K562 (cell line): ENCODE data around the gene PCK2. TPM values are rescaled to one million over a fixed set of nuclear protein-coding genes. Genes with fewer than 3 reads are reported as not detected.

Experiments
- ATAC-seq: fragments of 200-7000 bp; cut with Tn5 transposase; 3 replicates; pipeline ENCODE4 v1.9.1; 2020; ENCODE audit warnings: moderate library complexity
- BruUV-seq: library from RNA; stranded (reverse); fragments of 400-500 nt; replicated peaks from 2 replicates; lab custom pipeline; 2021; lab: Mats Ljungman, UMichigan
- CTCF ChIA-PET: fragments of 300-600 bp; formaldehyde crosslinking; extraction: SDS; loops from one replicate; lab custom pipeline; 2021; ENCODE audit warnings: low intra/inter-chr PET ratio; lab: Yijun Ruan, JAX
- POLR2A ChIA-PET: fragments of 300-600, 350-650 bp; sonication (Branson Sonifier 250); formaldehyde crosslinking; extraction: SDS; loops from one replicate; lab custom pipeline; 2021; ENCODE audit warnings: antibody characterized with exemption, inconsistent platforms; lab: Yijun Ruan, JAX
- DNase-seq, 4 experiments: peaks; one replicate each; pipeline versions ENCODE4 v3.0.0 to v3.0.0-alpha.2; 2011 to 2018; ENCODE audit warnings: low spot score in 3 of 4, mixed read lengths in 3 of 4; ENCODE audit errors: extremely low read depth in 1 of 4
- FAIRE-seq: peaks from 2 replicates; lab custom pipeline; 2011; peaks lifted over from hg19 to GRCh38; lab: Jason Lieb, UNC
- H2AFZ ChIP-seq: 2 replicates; pipeline ENCODE4 v1.6.0; 2011; ENCODE audit warnings: low read depth, low read length, control low read depth, inconsistent platforms
- H3K27ac ChIP-seq: fragments of 200-600 bp; 3 replicates; pipeline ENCODE4 v1.8.0; 2011; ENCODE audit warnings: low read depth, mild to moderate bottlenecking, control low read depth, inconsistent platforms, low read length, moderate library complexity, mixed read lengths; ENCODE audit errors: extremely low read depth
- H3K27me3 ChIP-seq, 2 experiments: fragments of 300-600 bp in 1 of 2; 2 replicates in 1 of 2; 3 replicates in 1 of 2; pipeline versions ENCODE4 v1.6.0 to v1.8.0; 2011; ENCODE audit warnings: inconsistent platforms in 2 of 2, low read length in 2 of 2, mild to moderate bottlenecking in 1 of 2, mixed read lengths in 1 of 2, moderate library complexity in 1 of 2; ENCODE audit not compliant: control insufficient read depth in 2 of 2, insufficient read depth in 2 of 2
- H3K36me3 ChIP-seq: fragments of 300-600 bp; 3 replicates; pipeline ENCODE4 v1.8.0; 2011; ENCODE audit warnings: mild to moderate bottlenecking, low read length, inconsistent platforms; ENCODE audit not compliant: control insufficient read depth, insufficient read depth
- H3K4me1 ChIP-seq, 2 experiments: fragments of 200-600 bp in 1 of 2; replicated peaks in 1 of 2; 2 replicates in 1 of 2; 3 replicates in 1 of 2; pipeline versions ENCODE4 v1.5.1 to v1.8.0; 2011; ENCODE audit warnings: inconsistent platforms in 2 of 2, low read length in 2 of 2, mild to moderate bottlenecking in 1 of 2, mixed read lengths in 1 of 2, moderate library complexity in 1 of 2; ENCODE audit not compliant: control insufficient read depth in 2 of 2, insufficient read depth in 2 of 2
- H3K4me2 ChIP-seq: 2 replicates; pipeline ENCODE4 v1.6.1; 2011; ENCODE audit warnings: low read length, control low read depth, inconsistent platforms, mixed read lengths; ENCODE audit not compliant: insufficient read depth
- H3K4me3 ChIP-seq: fragments of 200-600 bp; sonication (generic), shearing (Covaris generic); 2 replicates; pipeline ENCODE4 v1.5.1; 2016; ENCODE audit warnings: control low read depth, inconsistent platforms
- H3K79me2 ChIP-seq: fragments of 200-600 bp; 3 replicates; pipeline ENCODE4 v1.8.0; 2011; ENCODE audit warnings: low read length, inconsistent platforms; ENCODE audit not compliant: control insufficient read depth, insufficient read depth
- H3K9ac ChIP-seq, 2 experiments: 2 replicates each; pipeline versions ENCODE4 v1.6.0 to v1.6.1; 2011; ENCODE audit warnings: low read depth in 2 of 2, low read length in 2 of 2, control low read depth in 1 of 2, inconsistent platforms in 1 of 2, mild to moderate bottlenecking in 1 of 2, mixed read lengths in 1 of 2; ENCODE audit not compliant: insufficient read depth in 1 of 2
- H3K9me1 ChIP-seq: one replicate; pipeline ENCODE4 v1.6.0; 2011; ENCODE audit warnings: inconsistent platforms, mild to moderate bottlenecking, low read length, moderate library complexity; ENCODE audit not compliant: control insufficient read depth, insufficient read depth
- H3K9me3 ChIP-seq: replicated peaks from 2 replicates; pipeline ENCODE4 v1.5.1; 2011; ENCODE audit warnings: low read depth, low read length, inconsistent platforms; ENCODE audit not compliant: control insufficient read depth, insufficient read depth
- H4K20me1 ChIP-seq: replicated peaks from 2 replicates; pipeline ENCODE4 v1.6.1; 2011; ENCODE audit warnings: low read length, inconsistent platforms, mixed read lengths; ENCODE audit not compliant: control insufficient read depth, insufficient read depth
- MED1 ChIP-seq: sonication (generic); formaldehyde crosslinking; IDR thresholded peaks from 2 replicates; pipeline ENCODE4 v1.8.1; 2023; ENCODE audit warnings: missing genetic modification reagents, borderline replicate concordance
- TAF9B ChIP-seq: fragments of 450-650 bp; IDR thresholded peaks from 2 replicates; pipeline ENCODE4 v1.6.1; 2018; ENCODE audit warnings: mild to moderate bottlenecking; ENCODE audit not compliant: partially characterized antibody
- WGBS: fragments of 100-300 bp; shearing (Covaris generic); methylation state at CpG from one replicate; pipeline ENCODE4 v1.1.6; 2016; ENCODE audit warnings: low coverage, mixed read lengths; ENCODE audit not compliant: insufficient coverage; ENCODE audit errors: missing lambda C conversion rate; 5-methylcytosine and 5-hydroxymethylcytosine counted together
- in situ Hi-C: fragments of 300-500 bp; cut with MboI; formaldehyde crosslinking; loops from 4 replicates; pipeline ENCODE4 v1.15.0; 2018; ENCODE audit warnings: inconsistent platforms, mixed read lengths
- intact Hi-C: fragments of 100-400 bp; cut with micrococcal nuclease; formaldehyde crosslinking; loops from 2 replicates; pipeline ENCODE4 v1.14.2; 2022
- polyA plus RNA-seq, 8 experiments: library from polyadenylated mRNA; depleted of rRNA in 4 of 8; stranded (reverse) in 5 of 8; unstranded in 3 of 8; fragments of >200 nt; fragmentation: Nextera tagmentation in 2 of 8; fragmentation: Illumina TruSeq in 1 of 8; extraction: Ambion mirVana in 2 of 8; extraction: Trizol in 1 of 8; gene quantifications; 2 replicates each; pipeline versions ENCODE4 v1.2.1 to v1.2.3, GENCODE V29; 2011 to 2014; ENCODE audit warnings: inconsistent platforms in 1 of 8, missing spikeins in 1 of 8
- total RNA-seq, 7 experiments: library from RNA; depleted of rRNA in 6 of 7; stranded (reverse); fragments of >200 nt in 6 of 7; fragmentation: Illumina TruSeq in 2 of 7; extraction: Trizol in 2 of 7; gene quantifications; 2 replicates each; pipeline versions ENCODE4 v1.2.1 to v1.2.3, GENCODE V29; 2011 to 2021; ENCODE audit warnings: low replicate concordance in 1 of 7
- TF ChIP-seq, protein P1 (sequence below): fragments of 450-650 bp; IDR thresholded peaks from 2 replicates; pipeline ENCODE4 v1.6.1; 2017; ENCODE audit warnings: antibody characterized with exemption, mild to moderate bottlenecking

Gene PCK2
- total and polyA plus RNA-seq, 9 of the 15 experiments (the other 6 are each of a cell fraction or from before 2014, with no cell fraction given) = 3.3 to 60.9 (median 30.4) TPM

DNA sequence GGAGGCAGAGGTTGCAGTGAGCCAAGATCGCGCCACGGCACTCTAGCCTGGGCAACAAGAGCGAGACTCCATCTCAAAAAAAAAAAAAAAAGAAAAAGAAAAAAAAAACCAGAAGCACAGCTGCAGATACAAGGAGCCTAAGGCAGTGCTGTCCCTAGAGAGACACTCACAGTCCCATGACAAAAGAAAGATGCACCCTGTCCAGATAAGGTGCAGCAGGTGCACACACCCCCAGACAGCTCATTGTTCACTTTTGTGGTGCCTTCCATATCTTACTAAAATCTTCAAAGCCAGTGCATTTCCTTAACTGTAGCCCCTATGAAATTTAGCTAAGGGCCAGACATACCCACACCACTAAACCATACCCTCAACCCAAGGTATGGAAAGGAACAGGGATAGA is 28.3 kb downstream of the PCK2 start:
- Histone ChIP-seq H3K9me1 (no peaks in the 10 kb centered on the region), H3K27me3 (no peaks in the 10 kb centered on the region), H3K27ac (no peak overlapping the region), H3K4me1 (peaks cover 6 to 12% of the 10 kb centered on the region in 2 experiments; a peak in 4 of 5 replicates), H3K9me3 (no peaks in the 10 kb centered on the region), H3K4me3 (no peak overlapping the region), H3K36me3 (peaks cover 51% of the 10 kb centered on the region; the same call in 2 of the 3 replicates), H3K9ac (no peak overlapping the region), H4K20me1 (no peaks in the 10 kb centered on the region), H2AFZ (no peak overlapping the region), H3K4me2 (no peak overlapping the region), H3K79me2 (no peaks in the 10 kb centered on the region)
- FAIRE-seq (no peak), DNase-seq (no peak), ATAC-seq (no peak; the same call in 2 of the 3 replicates)
- intact Hi-C loops (no loop called here), in situ Hi-C loops (no loop called here)
- BruUV-seq = no TSS peak
- TF ChIP-seq TAF9B (no peak), MED1 (CRISPR knock-in tag) (no peak)
- TF ChIP-seq, protein P1, sequence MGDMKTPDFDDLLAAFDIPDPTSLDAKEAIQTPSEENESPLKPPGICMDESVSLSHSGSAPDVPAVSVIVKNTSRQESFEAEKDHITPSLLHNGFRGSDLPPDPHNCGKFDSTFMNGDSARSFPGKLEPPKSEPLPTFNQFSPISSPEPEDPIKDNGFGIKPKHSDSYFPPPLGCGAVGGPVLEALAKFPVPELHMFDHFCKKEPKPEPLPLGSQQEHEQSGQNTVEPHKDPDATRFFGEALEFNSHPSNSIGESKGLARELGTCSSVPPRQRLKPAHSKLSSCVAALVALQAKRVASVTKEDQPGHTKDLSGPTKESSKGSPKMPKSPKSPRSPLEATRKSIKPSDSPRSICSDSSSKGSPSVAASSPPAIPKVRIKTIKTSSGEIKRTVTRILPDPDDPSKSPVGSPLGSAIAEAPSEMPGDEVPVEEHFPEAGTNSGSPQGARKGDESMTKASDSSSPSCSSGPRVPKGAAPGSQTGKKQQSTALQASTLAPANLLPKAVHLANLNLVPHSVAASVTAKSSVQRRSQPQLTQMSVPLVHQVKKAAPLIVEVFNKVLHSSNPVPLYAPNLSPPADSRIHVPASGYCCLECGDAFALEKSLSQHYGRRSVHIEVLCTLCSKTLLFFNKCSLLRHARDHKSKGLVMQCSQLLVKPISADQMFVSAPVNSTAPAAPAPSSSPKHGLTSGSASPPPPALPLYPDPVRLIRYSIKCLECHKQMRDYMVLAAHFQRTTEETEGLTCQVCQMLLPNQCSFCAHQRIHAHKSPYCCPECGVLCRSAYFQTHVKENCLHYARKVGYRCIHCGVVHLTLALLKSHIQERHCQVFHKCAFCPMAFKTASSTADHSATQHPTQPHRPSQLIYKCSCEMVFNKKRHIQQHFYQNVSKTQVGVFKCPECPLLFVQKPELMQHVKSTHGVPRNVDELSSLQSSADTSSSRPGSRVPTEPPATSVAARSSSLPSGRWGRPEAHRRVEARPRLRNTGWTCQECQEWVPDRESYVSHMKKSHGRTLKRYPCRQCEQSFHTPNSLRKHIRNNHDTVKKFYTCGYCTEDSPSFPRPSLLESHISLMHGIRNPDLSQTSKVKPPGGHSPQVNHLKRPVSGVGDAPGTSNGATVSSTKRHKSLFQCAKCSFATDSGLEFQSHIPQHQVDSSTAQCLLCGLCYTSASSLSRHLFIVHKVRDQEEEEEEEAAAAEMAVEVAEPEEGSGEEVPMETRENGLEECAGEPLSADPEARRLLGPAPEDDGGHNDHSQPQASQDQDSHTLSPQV = no peak
- ChIA-PET CTCF (no interaction called here), POLR2A (interaction anchor here (1.0 kb wide), 1 partner anchor 8 kb away, joined by 3 read pairs; the partner anchor contains the start of genes DCAF11 and NRL)
- WGBS = no CpG with 5 or more reads among the region's 4 CpGs
